ENCODE data around the gene LTBP2. TPM values are rescaled to one million over a fixed set of nuclear protein-coding genes. Genes with fewer than 3 reads are reported as not detected.

Gene LTBP2
- total RNA-seq, 6 experiments from 2014 or later: 0.46 to 3.5 (median 1.7) TPM

GRCh38 chr14:74578479-74578878 is 33.6 kb downstream of the LTBP2 start:
- Histone ChIP-seq H3K27ac (no peak overlapping the region), H3K4me3 (no peak overlapping the region), H3K9me3 (no peaks in the 10 kb centered on the region), H3K27me3 (no peaks in the 10 kb centered on the region), H3K4me1 (no peaks in the 10 kb centered on the region), H3K36me3 (no peaks in the 10 kb centered on the region)
- TF ChIP-seq CTCF (IDR thresholded peaks at IDR 0.05): no peak
- no peak for TF ChIP-seq POLR2A (IDR thresholded peaks at IDR 0.05)
- 100% methylated on average over 1 of the region's 5 CpGs for WGBS (ENCODE audit: insufficient coverage, low coverage, low lambda C conversion rate, missing lambda C conversion rate)
- ATAC-seq: no peak
- peak in 1 of 3 donors; percentile 39 for DNase-seq
- intact Hi-C loops (cut with DNase I): no loop called here

DNA sequence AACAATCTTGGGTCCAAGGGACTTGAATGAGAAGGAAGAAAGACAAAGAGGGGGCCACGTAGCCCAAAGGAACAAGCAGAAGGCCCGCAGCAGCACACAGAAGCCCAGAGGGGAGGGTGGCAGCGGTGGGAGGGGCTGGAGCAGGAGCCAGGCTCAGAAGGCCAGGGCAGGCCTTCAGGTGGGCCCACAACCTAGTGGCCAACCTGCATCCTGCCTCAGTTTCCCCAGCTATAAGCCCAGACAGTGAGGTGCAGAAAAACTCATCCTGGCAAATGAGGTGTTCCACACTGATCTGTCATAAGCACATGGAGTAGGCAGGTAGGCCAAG is 34.1 kb downstream of the LTBP2 start:
- no peak overlapping the region for H3K4me3 ChIP-seq
- intact Hi-C loops (cut with DNase I): no loop called here
- no peaks in the 10 kb centered on the region for H3K9me3 ChIP-seq
- DNase-seq (peak in 1 of 3 donors; percentile 12), ATAC-seq (no peak)
- H3K4me1 ChIP-seq: no peaks in the 10 kb centered on the region
- no peak overlapping the region for H3K27ac ChIP-seq
- TF ChIP-seq CTCF (IDR thresholded peaks at IDR 0.05): no peak
- TF ChIP-seq POLR2A (IDR thresholded peaks at IDR 0.05): no peak
- 93% methylated on average over 3 of the region's 3 CpGs for WGBS (ENCODE audit: insufficient coverage, low coverage, low lambda C conversion rate, missing lambda C conversion rate)
- H3K27me3 ChIP-seq: no peaks in the 10 kb centered on the region
- no peaks in the 10 kb centered on the region for H3K36me3 ChIP-seq

DNA sequence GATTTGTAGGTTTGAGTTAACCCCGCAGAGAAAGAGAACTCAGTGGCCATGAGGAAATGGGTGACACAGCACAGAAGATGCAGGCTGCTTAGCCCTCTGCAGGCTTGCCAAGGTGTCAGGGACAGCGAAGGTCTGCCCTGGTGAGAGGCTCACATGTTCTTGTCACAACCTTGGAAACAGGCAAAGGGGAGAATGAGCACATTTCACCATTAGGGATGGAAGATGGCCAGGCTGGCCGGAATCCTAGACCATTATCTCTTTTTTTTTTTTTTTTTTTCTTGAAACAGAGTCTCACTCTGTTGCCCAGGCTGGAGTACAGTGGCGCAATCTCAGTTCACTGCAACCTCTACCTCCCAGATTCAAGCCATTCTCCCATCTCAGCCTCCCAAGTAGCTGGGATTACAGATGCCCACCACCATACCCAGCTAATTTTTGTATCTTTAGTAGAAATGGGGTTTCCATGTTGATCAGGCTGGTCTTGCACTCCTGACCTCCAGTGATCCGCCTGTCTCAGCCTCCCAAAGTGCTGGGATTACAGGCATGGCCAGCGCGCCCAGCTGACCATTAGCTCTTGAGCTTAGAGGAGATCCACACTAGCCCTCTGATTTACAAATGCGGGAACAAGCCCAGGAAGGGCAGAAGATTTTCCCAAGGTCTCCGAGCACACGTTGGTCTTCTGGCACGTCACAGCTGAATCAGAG is 34.6 kb downstream of the LTBP2 start:
- no peaks in the 10 kb centered on the region for H3K36me3 ChIP-seq
- no peaks in the 10 kb centered on the region for H3K4me1 ChIP-seq
- intact Hi-C loops (cut with DNase I): no loop called here
- no peaks in the 10 kb centered on the region for H3K27me3 ChIP-seq
- 69% methylated on average over 8 of the region's 11 CpGs for WGBS (ENCODE audit: insufficient coverage, low coverage, low lambda C conversion rate, missing lambda C conversion rate)
- H3K9me3 ChIP-seq: no peaks in the 10 kb centered on the region
- no peak overlapping the region for H3K4me3 ChIP-seq
- TF ChIP-seq CTCF (IDR thresholded peaks at IDR 0.05): no peak
- TF ChIP-seq POLR2A (IDR thresholded peaks at IDR 0.05): no peak
- H3K27ac ChIP-seq: no peak overlapping the region
- ATAC-seq: peak in 1 of 4 donors; percentile 67
- peak in 1 of 3 donors; percentile 44 for DNase-seq

DNA sequence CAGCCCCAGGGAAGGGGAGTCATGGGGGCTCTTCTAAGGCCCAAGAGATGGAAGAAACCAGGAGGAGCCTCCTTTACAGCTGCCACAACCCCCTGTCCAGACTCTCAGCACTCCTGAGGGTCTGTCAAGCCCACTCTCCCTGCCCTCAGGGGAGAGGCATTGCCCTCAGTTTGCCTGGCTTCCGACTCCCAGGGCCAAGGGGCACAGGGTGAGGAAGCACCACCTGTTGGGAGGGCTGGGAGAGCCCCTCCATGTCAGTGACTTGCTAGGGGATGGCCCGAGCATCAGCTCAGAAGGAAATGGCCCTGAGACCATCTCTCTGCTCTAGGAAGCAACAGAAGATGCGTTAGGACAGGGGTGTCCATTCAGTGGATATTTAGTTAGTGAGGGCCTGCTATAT is 36.1 kb downstream of the LTBP2 start:
- no peak for ATAC-seq
- Histone ChIP-seq H3K27ac (no peak overlapping the region), H3K36me3 (no peaks in the 10 kb centered on the region), H3K27me3 (no peaks in the 10 kb centered on the region), H3K9me3 (no peaks in the 10 kb centered on the region), H3K4me3 (no peak overlapping the region), H3K4me1 (no peaks in the 10 kb centered on the region)
- WGBS (ENCODE audit: insufficient coverage, low coverage, low lambda C conversion rate, missing lambda C conversion rate): 88% methylated on average over 1 of the region's 3 CpGs
- no peak for TF ChIP-seq POLR2A (IDR thresholded peaks at IDR 0.05)
- TF ChIP-seq CTCF (IDR thresholded peaks at IDR 0.05): no peak
- peak in 1 of 3 donors; percentile 22 for DNase-seq
- intact Hi-C loops (cut with DNase I): no loop called here
